Right forelimb (tissue), 1 donor: ENCODE results near the gene CITED4.
"Not testable (repeated sequence)": the region's sequence is repeated elsewhere in the genome, so short reads cannot be mapped to it uniquely, and the experiment has no call there.

Source experiments
- DNase-seq: peaks from one replicate; pipeline ENCODE4 v3.0.0-alpha.2; 2018

The CITED4 gene

DNA sequence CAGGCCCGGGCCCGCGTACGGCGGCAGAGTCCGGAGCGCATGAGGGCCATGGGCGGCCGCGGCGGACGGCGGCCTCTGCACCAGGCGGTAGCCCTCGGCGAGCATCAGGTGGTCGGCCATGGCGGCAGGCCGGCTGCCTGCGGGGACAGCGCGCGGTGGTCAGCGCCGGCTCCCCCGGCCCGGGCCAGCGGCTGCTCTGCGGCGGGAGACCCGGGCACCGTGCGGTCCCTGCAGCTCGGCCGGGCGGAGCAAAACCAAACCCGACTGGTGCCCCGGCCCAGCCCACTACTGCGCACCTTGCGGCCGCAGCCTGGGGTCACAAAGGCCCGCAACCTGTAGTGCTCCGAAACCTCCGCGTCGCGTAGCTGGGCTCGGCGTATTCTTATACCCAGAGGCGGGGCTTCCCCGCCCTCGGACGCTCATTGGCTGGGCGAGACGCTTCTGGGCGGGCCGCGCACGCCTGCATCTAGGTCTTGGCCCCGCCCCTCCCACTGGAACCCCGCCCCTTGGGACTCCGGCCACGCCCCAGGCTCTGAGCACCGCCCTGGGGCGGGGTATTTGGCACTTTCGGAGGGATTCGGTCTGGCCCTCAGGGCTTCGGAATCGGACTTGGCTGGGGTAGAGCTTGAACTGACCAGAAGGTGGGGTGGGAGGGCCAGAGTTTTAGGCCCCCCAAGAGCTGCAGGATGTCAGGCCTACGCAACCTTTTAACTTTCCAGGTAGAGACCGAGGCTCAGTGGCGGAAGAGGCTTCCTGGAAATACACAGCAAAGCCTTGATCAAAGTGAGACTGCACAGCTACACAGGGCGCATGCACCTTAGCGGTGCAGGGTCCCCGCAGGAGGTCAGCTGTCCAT, at the start of gene CITED4:
CITED4 (minus strand) TSS at position 356 of the 856 bp plus-strand sequence; CDS start at position 120, 236 bp downstream.
- peak; percentile 93 for DNase-seq

- no peak for DNase-seq
These were observed 48.9 kb upstream of the CITED4 start for GRCh38 chr1:40911105-40911504.

DNA sequence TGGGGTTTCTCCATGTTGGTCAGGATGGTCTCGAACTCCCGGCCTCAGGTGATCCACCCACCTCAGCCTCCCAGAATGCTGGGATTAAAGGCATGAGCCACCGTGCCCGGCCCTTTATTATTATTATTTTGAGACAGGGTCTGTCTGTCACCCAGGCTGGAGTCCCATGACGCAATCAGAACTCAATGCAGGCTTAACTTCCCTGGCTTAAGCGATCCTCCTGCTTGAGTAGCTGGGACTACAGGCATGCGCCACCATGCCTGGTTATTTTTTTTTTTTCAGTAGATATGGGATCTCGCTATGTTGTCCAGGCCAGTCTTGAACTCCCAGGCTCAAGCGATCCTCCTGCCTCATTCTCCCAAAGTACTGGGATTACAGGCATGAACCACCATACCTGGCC, 47.1 kb upstream of the CITED4 start:
- DNase-seq, result no peak

GRCh38 chr1:40908350-40908749, 46.2 kb upstream of the CITED4 start:
- DNase-seq, result no peak

DNA sequence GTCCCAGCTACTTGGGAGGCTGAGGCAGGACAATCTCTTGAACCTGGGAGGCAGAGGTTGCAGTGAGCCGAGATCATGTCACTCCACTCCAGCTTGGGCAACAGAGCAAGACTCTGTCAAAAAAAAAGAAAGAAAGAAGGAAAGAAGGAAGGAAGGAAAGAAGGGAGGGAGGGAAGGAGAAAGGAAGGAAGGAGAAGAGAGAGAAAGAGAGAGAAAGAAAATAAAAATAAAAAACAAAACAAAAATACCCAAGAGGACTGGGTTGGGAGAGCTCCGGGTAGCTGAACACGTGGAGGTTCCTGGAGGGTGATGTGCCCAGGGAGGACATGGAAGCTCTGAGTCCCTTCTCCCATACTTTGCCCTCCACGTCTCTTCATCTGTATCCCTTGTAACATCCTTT, 45.7 kb upstream of the CITED4 start:
- DNase-seq, result no peak

GRCh38 chr1:40906781-40907400, 44.7 kb upstream of the CITED4 start:
- DNase-seq, result no peak

DNA sequence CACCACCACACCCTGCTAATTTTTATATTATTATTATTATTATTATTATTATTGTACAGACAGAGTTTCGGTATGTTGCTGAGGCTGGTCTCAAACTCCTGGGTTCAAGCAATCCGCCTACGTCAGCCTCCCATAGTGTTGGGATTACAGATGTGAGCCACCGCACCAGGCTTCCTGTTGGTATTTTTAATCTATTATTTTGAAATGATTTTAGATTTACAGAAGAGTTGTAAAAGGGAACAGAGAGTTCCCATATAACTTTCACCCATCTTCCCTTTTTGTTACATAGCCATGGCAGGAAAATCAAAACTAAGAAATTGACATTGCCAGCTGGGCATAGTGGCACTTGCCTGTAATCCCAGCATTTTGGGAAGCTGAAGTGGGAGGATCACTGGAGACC, 42.9 kb upstream of the CITED4 start:
- DNase-seq, result no peak

- DNase-seq, result no peak
These were observed 40.9 kb upstream of the CITED4 start for GRCh38 chr1:40903106-40903505.

- no peak for DNase-seq
These were observed 40.0 kb upstream of the CITED4 start for GRCh38 chr1:40901886-40902852.

- no peak for DNase-seq
These were observed 37.2 kb upstream of the CITED4 start for GRCh38 chr1:40899230-40899870.

DNA sequence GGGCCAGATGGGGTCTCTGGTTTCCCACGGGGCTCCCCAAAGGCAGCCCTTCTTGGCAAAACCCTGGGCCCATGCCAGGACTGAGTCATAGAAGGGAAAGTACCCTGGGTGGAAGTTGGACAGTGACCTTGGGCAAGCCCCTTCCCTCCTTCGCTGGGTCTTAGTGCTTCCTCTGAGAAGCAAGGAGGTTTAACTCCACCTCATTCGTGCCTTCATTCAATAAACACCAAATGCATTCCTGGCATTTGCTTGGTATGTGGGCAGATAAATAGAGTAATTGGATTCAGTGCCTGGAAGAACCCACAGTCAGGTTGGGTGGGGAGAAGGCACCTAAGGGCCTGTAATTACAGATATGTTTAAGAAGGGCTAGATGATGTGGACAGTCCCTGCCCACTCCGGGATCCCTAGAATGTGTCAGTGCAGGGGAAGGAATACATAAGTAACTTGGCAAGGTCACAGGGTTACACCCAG, 36.3 kb upstream of the CITED4 start:
- DNase-seq, result no peak

DNA sequence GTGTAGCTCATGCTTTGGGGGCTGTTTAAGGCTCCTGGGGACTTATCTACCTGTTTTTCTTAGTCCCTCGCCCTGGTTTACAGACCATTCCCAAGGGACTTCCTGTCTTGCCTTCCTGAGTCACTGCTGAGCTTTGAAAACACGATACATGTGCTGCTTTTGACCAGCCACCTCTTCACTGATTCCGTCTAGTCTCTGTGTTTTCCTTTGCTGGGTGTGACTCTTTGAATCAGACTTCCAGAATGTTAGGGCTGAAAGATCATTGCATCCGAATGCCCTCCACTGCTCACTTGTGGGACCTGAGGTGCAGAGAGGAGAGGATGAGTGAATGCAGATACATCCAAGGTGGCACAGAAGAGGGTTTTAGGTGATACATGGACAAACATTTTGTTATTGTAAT, 35.4 kb upstream of the CITED4 start:
- DNase-seq, result no peak

GRCh38 chr1:40896482-40896881, 34.3 kb upstream of the CITED4 start:
- DNase-seq, result no peak

DNA sequence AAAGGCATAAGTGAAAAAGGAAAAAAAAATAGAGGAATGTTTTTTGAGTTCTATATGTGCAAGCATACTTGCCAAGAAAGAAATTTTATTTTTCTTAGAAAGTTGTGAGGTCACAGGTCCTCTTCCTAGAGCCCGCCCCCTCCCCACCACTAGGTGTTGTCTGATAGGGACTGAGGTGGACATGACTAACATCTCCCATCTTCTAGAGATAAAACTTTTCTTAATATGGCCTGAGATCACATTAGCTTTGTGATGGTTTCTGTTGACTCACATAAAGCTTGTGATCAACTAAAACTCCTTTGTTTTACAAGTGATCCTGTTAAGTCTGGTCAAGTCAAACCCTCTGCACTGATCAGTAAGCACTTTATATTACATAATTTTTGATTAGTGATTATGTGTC, 33.4 kb upstream of the CITED4 start:
- no peak for DNase-seq

DNA sequence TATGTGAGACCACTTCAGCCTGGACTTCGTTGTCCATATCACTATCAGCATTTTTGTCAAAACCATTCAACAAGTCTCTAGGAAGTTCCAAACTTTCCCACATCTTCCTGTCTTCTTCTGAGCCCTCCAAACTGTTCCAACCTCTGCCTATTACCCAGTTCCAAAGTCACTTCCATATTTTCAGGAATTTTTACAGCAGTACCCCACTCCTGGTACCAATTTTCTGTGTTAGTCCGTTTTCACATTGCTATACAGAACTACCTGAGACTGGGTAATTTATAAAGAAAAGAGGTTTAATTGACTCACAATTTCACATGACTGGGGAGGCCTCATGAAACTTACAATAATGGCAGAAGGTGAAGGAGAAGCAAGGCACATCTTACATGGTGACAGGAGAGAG, 32.7 kb upstream of the CITED4 start:
- not testable (repeated sequence) for DNase-seq

DNA sequence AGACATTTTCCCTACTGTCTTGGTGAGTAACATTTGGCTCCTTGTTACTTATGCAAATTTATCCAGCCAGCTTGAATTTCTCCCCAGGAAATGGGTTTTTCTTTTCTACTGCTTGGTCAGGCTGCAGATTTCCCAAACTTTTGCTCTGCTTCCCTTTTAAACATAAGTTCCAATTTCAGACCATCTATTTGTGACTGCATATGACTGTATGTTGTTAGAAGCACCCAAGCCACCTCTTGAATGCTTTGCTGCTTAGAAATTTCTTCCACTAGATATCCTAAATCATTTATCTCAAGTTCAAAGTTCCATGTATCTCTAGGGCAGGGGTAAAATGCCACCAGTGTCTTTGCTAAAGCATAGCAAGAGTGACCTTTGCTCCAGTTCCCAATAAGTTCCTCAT, 32.3 kb upstream of the CITED4 start:
- DNase-seq, result no peak

- no peak for DNase-seq
These were observed 31.8 kb upstream of the CITED4 start for GRCh38 chr1:40893946-40894345.

- no peak for DNase-seq
These were observed 30.2 kb upstream of the CITED4 start for GRCh38 chr1:40892354-40892753.

GRCh38 chr1:40890771-40891170, 28.6 kb upstream of the CITED4 start:
- DNase-seq, result no peak

DNA sequence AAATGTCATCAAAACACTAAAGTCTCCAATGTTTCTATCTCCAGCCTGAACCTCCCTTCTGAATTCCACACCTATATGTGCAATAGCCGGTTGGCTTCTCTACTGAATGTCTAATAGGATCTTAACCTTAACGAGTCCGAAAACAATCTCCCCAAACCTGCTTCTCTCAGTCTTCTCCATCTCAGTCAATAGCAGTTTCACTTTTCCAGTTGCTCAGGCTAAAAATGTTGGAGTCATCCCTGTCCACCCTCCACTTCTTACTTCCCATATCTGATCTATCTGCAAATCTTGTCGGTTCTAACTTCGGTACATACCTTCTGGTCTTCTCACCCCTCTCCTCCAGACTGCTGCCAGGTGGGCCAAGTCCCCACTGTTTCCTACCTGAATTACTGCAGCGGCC, 25.5 kb upstream of the CITED4 start:
- no peak for DNase-seq

- no peak for DNase-seq
These were observed 24.8 kb upstream of the CITED4 start for GRCh38 chr1:40887012-40887378.

DNA sequence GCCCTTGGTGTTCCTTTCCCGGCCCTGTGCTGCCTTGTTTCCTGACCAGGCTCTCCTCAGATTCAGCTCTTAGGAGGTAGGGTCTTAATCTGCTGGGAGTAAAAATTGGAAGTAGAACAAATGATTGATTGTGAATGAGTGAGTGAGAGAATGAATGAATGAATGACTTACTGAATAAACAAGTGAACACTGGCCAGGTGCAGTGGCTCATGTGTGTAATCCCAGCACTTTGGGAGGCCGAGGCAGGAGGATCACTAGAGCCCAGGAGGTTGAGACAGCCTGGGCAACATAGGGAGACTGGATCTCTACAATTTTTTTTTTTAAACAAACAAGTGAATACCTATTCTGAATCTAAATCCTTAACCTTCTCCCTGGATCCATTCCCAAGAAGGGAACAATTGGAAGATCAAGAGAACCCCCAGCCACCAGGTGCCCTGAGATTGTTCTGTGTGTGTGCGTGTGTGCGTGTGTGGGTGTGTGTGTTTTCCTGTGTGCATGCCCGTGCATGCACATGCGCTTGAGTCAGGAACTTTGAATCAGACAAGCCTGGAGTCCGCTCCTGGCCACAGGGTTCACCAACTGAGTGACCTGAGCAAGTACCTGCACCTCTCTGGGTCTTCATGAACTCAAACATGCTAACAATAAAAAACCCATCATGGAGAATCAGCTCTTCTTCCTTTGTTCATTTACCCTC, 24.3 kb upstream of the CITED4 start:
- DNase-seq, result no peak
